ENCODE data around the gene WDR93. TPM values are rescaled to one million over a fixed set of nuclear protein-coding genes. Genes with fewer than 3 reads are reported as not detected.

Gene WDR93
- total and polyA plus RNA-seq, 12 donors = 0.09 to 0.15 (median 0.15) TPM; not detected in 9

GRCh38 chr15:89749951-89750559 lies 59.4 kb downstream of the WDR93 start:
- Histone ChIP-seq H3K4me1 (peaks cover 0 to 17% (median 14%) of the 10 kb centered on the region in 9 donors), H3K36me3 (no peaks in the 10 kb centered on the region), H3K9me3 (no peaks in the 10 kb centered on the region), H3K27ac (peak overlapping the region in 6 of 10 donors; percentile 1 to 70 (median 48)), H3K4me3 (peak overlapping the region; percentile 48 to 80 (median 67)), H3K27me3 (peaks cover 0 to 36% (median 28%) of the 10 kb centered on the region in 7 donors)
- no peak for TF ChIP-seq CTCF (IDR thresholded peaks at IDR 0.05)
- no peak for DNase-seq
- WGBS, 2 donors = 3 to 5% methylated on average over 40 to 41 of the region's 41 CpGs
- ATAC-seq = peak in 6 of 8 donors; percentile 4 to 16 (median 6)
- intact Hi-C loops (cut with DNase I) = loop anchor here in 5 of 10 donors (2.0 to 10.0 kb wide), 4 partner anchors 103 to 335 kb away; no protein-coding TSS in a partner anchor

GRCh38 chr15:89750560-89751542 lies 60.2 kb downstream of the WDR93 start, which contains the start of gene MESP1:
Gene MESP1 (minus strand): TSS chr15:89751249. CDS start chr15:89751231, 18 bp downstream.
- peak; percentile 95 to 97 (median 96) for ATAC-seq
- H3K4me3 ChIP-seq = peak within 1 kb of the TSS; percentile 48 to 80 (median 67)
- peak within 1 kb of the TSS in 6 of 10 donors; percentile 1 to 70 (median 48) for H3K27ac ChIP-seq
- peaks cover 0 to 34% (median 20%) of the 10 kb centered on the region in 7 donors for H3K27me3 ChIP-seq
- peak; percentile 43 to 87 (median 74) for TF ChIP-seq CTCF (IDR thresholded peaks at IDR 0.05)
- 4% methylated on average over 94 to 114 of the region's 114 CpGs for WGBS, 2 donors
- DNase-seq = peak; percentile 87 to 92
- intact Hi-C loops (cut with DNase I) = loop anchor here in 4 of 10 donors (10.0 kb wide), 2 partner anchors 324 to 334 kb away; no protein-coding TSS in a partner anchor
- H3K9me3 ChIP-seq = no peaks in the 10 kb centered on the region
- H3K4me1 ChIP-seq = peaks cover 0 to 17% (median 14%) of the 10 kb centered on the region in 9 donors
- H3K36me3 ChIP-seq = no peaks in the 10 kb centered on the region

GRCh38 chr15:89751748-89752147 lies 61.1 kb downstream of the WDR93 start:
- intact Hi-C loops (cut with DNase I) = loop anchor here in 4 of 10 donors (10.0 kb wide), 2 partner anchors 323 to 333 kb away; no protein-coding TSS in a partner anchor
- no peak for TF ChIP-seq CTCF (IDR thresholded peaks at IDR 0.05)
- H3K4me1 ChIP-seq = peaks cover 0 to 17% (median 14%) of the 10 kb centered on the region in 9 donors
- peaks cover 0 to 34% (median 20%) of the 10 kb centered on the region in 7 donors for H3K27me3 ChIP-seq
- H3K4me3 ChIP-seq = peak overlapping the region in 2 of 10 donors; percentile 66 to 68
- whole genome bisulfite sequencing, 2 donors = 92 to 94% methylated on average over 5 of the region's 5 CpGs
- DNase-seq (no peak), ATAC-seq (no peak)
- H3K9me3 ChIP-seq = no peaks in the 10 kb centered on the region
- H3K36me3 ChIP-seq = no peaks in the 10 kb centered on the region
- H3K27ac ChIP-seq = no peak overlapping the region

- Histone ChIP-seq H3K4me3 (no peak overlapping the region), H3K36me3 (no peaks in the 10 kb centered on the region), H3K27me3 (peaks cover 0 to 17% (median 13%) of the 10 kb centered on the region in 7 donors), H3K4me1 (peaks cover 0 to 17% (median 14%) of the 10 kb centered on the region in 9 donors), H3K9me3 (no peaks in the 10 kb centered on the region), H3K27ac (no peak overlapping the region)
- intact Hi-C loops (cut with DNase I) = loop anchor here in 4 of 10 donors (10.0 kb wide), 2 partner anchors 321 to 331 kb away; no protein-coding TSS in a partner anchor
- no peak for TF ChIP-seq CTCF (IDR thresholded peaks at IDR 0.05)
- WGBS, 2 donors = 78 to 81% methylated on average over 7 of the region's 7 CpGs
- ATAC-seq (no peak), DNase-seq (no peak)
Observed at GRCh38 chr15:89753855-89754254, 63.2 kb downstream of the WDR93 start.

Data from heart right ventricle (tissue), 16 donors.